ENCODE results near the gene GRAP2. TPM values are rescaled to one million over a fixed set of nuclear protein-coding genes. Genes with fewer than 3 reads are reported as not detected.

The GRAP2 gene
- total and polyA plus RNA-seq, 2 of the 8 experiments (the other 6 are each of a cell fraction or from before 2014, with no cell fraction given), result 0.08 TPM; not detected in 1

DNA sequence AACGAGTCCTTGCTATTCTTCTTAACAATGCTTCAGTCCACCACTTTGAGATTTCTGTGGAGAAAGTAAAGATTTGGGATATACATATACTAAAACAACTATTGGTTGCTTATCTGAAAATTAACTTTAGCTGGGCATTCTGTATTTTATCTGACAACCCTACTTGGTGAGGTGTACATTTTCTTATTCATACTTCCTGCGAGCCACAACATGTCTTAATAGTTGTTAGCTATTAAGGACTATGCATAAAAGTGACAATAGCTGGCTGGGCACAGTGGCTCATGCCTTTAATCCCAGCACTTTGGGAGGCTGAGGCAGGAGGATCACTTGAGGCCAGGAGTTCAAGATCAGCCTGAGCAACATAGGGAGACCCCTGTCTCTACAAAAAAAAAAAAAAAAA is 31.3 kb downstream of the GRAP2 start (continued):
- no peak for TF ChIP-seq KDM1A (IDR thresholded peaks at IDR 0.05; ENCODE audit: borderline replicate concordance, low read length)
- TF ChIP-seq EP300 (IDR thresholded peaks at IDR 0.05; ENCODE audit: borderline replicate concordance in 1 of 2, low read depth in 2 of 2, low read length in 2 of 2), result no peak

Data from H1 (cell line).